Measurements from ENCODE around the gene SELL.
"Not testable (repeated sequence)": the region's sequence is repeated elsewhere in the genome, so short reads cannot be mapped to it uniquely, and the experiment has no call there.

The SELL gene

DNA sequence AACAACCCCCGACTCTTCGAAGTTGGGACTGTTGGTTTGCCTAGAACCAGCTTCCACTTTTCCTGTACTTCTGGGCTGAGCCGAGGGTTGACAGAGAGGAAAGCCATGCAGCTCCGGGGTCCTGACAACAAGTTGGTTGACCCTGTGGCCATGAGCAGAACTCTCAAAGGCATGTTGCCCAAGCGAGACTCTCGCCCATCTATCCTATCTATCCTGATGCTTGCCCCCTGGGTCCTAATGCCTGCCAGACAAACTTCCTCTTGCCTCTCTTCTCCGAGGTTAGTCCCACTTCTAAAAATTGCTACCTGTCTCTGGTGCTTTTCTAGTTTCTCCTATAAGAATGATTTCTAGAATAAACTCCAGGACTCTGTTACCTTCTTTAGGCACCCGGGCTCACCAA is 48.7 kb downstream of the SELL start:
- DNase-seq, result not testable (repeated sequence)

DNA sequence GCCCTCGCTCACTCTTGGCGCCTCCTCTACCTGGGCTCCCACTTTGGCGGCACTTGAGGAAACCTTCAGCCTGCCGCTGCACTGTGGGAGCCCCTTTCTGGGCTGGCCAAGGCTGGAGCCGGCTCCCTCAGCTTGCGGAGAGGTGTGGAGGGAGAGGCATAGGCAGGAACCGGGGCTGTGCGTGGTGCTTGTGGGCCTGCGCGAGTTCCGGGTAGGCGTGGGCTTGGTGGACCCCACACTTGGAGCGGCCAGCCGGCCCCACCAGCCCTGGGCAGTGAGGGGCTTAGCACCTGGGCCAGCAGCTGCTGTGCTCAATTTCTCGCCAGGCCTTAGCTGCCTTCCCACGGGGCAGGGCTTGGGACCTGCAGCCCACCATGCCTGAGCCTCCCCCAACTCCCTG is 50.4 kb downstream of the SELL start:
- DNase-seq, result not testable (repeated sequence)

DNA sequence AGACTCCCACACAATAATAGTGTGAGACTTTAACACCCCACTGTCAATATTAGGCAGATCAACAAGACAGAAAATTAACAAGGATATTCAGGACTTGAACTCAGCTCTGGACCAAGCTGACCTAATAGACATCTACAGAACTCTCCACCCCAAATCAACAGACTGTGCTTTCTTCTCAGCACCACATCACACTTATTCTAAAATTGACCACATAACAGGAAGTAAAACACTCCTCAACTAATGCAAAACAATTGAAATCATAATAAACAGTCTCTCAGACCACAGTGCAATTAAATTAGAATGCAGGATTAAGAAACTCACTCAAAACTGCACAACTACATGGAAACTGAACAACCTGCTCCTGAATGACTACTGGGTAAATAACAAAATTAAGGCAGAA is 52.6 kb downstream of the SELL start:
- not testable (repeated sequence) for DNase-seq

DNA sequence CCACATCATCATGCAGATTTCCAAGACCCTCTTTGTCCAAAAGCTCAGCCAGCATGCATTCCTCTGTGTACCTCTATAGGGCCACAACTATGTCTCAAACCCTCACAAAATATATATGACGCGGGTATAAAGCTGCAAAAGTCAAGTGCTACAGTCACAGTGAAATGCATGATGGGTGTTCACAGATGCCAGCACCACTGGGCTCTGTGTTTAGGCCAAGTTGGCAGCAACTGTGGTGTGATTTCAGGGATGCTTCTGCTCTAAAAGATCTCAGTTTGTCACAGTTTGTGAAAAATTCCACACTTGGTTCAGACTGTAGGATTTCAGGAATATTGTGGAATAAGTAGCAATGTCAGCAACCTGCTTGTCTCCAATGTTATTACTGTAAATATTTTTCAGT is 57.5 kb downstream of the SELL start:
- DNase-seq, result no peak

DNA sequence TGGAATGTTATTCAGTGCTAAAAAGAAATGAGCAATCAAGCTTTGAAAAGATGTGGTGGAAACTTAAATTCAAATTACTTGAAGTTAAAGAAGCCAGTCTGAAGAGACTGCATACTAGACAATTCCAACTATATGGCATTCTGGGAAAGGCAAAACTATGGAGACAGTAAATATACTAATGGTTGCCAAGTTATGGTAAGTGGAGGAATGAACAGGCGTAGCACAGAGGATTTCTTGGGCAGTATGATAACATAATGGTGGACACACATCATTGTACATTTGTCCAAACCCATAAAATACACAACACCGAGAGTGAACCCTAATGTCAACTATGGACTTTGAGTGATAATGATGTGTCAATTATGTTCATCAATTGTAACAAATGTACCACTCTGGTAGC is 60.4 kb downstream of the SELL start:
- DNase-seq, result no peak

DNA sequence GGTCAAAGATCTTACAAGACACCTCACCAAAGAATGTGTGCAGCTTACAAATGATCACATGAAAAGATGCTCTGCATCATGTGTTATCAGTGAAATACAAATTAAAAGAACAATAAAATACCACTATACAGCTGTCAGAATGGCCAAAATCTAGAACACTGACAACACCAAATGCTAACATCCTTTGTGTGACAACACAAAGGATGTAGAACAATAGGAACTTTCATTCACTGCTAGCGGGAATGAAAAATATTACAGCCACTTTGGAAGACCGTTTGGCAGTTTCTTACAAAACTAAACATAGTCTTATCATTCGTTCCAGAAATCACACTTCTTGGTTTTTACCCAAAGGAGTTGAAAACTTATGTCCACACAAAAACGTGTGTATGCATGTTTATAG is 60.9 kb downstream of the SELL start:
- no peak for DNase-seq

DNA sequence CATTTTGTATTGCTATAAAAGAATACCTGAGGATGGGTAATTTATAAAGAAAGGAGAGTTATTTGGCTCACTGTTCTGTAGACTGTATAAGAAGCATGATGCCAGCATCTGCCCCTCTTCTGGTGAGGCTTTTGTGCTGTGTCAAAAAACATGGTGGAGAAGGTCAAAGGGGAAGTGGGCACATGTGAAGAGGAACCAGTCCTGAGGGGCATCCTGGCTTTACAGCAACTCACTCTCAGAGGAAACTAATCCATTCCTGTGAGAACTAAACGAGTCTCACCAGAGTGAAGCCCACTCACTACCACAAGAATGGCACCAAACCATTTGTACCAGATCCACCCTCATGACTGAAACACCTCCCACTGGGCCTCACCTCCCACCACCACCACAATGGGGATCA is 62.7 kb downstream of the SELL start:
- DNase-seq, result no peak

DNA sequence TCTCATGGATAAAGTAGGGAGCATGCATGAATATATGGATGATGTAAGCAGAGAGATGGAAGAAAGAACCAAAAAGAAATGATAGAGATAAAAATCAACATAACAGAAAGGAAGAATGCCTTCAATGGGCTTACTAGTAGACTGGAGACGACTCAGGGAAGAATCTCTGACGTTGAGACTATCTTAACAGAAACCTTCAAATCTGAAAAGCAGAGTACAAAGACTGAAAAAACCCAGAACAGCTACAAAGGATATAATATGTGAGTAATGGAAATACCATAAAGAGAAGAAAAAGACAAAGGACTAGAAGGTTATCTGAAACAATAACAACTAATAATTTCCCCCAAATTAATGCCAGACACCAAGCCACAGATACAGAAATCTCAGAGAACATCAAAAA is 63.2 kb downstream of the SELL start:
- no peak for DNase-seq

DNA sequence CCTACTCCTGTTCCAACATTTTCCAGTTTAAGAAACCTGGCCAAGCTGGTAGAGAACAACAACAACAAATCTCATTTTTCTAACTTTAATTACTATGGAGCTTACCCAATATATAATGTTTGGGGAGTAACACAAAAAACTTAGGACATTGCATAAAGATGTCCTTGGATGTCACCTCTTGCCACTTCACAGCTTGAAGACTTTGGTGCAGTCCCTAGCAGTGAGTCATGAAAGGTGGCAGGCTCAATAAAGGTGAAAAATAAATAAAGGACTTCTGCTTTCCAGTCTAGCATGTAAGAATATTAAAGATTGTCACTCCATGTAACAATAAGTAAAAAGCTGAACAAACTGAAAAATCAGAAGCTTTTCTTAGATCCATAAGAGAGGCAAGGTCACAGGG is 63.9 kb downstream of the SELL start:
- no peak for DNase-seq

DNA sequence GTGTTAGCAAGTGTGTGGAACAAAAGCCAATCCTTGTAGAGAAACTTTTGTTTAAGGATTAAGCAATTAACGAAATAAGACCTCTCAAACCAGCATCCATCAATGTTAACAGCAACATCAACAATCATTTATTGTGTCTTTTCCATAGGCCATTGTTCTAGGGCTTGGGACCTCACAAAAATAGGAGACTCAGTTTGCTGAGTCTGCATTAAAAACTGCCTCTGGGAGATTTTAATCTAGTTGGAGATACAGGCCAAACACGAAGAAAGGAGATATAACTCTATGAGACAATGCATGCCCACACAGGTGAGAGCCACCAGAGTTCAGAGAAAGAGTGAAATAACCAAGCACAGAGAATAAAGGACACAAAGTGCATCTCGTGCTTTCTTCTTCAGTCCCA is 67.1 kb downstream of the SELL start:
- no peak for DNase-seq

Data from NCI-H2171 treated with DMSO at 0.1 percent for 48 hours (cell line).